ENCODE measurements around the gene MAFB.

Gene MAFB

GRCh38 chr20:40655451-40655850, 33.6 kb downstream of the MAFB start:
- no peak for DNase-seq (ENCODE audit: low spot score)

DNA sequence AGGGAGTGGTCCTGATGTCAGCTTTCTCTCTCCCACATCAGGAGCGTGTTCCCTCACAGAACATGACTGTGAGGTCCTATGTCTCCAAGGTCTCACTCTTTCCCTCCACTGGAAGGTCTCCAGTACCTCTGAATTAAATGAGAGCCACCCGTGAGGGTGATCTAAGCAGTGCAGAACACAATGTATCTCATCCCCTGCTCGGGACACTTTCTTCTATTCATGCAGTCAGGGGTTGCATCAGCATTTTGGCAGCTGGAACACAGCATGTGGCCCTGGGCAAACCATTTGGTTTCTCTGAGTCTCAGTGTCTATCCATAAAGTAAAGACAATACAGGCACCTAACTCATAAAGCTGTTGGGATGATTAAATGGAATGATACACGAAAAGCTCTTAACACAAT, 34.2 kb downstream of the MAFB start:
- DNase-seq (ENCODE audit: low spot score) = no peak

DNA sequence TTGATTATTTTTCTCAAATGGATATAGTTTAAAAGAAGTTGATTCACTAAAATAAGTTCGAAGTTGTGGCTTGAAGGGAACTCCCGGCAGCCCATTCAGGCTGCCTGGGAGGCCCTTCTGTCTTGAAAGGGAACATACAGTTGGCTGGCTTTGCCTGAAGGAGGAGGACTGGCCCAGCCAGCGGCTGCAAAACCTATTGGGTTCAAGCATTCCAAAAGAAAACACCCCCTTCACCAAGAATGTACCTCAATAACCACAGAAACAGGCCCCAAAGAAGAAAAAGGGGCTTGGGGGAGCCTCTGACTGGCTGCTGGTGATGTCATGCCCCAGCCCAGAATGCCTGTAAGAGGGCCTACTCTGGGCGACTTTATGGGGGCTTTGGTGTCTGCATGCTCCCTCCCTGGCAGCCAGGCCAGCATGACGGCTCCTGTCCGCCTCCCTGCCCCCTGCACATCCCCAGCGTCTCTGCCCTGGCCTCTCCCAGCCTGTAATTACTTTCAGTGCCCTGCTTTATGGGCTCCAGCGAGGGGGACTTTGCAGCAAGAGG, 36.5 kb downstream of the MAFB start:
- DNase-seq (ENCODE audit: low spot score) = no peak

DNA sequence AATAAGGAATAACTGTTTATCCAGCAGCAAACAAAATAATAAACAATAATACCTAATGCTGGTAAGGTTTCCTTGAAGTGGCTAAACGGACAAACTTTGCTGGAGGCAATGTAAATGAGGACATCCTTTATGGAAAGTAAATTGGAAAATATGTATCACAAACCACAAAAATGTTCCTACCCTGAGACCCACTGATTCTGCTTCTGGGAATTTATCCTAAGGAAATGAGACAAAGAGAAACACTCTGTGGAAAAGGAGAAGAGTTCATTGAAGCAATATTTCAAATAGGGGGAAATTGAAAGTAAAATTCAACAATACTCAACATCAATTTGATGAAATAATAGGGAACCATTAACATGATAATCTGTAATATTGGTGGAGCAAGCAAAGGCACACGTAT, 37.9 kb downstream of the MAFB start:
- DNase-seq (ENCODE audit: low spot score) = no peak

DNA sequence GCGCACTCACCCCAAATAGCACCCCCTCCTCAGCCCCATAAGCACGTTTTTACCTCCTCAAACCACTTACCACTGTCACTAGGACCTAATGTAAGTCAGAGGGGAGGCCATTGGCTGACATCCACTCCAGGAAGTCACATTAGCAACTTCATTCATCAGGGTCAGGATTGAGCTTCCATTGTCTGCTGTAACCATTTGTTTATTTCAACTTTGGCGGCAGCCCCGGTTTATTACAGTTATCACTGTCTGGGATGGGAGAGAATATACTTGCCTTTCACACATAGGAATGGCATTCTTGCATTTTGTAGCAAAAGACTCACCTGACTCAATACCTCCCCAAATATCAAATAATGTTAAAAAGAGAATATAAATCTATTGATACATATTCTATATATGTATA, 38.3 kb downstream of the MAFB start:
- DNase-seq (ENCODE audit: low spot score) = no peak

DNA sequence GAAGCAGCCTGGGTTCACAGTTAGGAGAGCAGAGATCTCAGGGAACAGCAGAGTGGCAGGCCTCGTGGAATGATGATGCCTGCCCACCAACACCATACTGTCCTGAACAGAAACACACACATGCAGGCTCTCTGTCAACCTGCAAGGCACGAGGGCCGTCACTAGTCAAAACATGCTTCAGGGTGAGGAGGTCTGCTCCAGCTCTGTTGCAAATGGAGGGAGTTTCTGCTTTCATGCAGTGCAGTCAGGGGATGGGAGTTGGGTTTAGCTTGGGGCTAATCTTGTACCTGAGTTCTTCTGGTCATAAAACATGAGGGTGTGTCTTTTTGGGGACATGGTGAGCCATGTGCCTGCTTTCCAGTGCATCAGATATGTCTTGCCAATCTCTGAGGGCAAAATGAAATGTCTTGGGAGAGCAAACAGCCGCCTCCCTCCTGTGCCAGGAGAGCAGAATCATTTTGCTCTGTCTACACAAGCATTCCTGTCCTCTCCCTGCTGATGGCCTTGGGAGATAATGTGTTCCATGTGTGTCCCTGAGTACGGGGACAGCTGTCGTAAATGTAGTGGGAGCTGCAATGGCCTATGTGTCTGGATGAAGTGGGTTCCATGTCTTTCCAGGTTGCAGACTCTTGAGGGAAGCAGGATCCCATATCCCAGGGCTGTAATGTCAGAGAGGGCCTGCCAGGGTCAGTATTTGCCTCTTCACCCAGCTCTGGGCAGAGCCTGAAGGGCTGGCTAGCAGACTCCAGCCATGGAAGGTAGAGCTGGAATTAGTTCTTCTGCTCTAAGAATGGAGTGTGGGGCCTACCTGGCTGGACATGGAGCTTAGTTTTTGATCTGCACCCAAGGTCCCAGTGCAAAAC, 40.6 kb downstream of the MAFB start:
- no peak for DNase-seq (ENCODE audit: low spot score)

GRCh38 chr20:40646813-40647212, 42.2 kb downstream of the MAFB start:
- DNase-seq (ENCODE audit: low spot score) = no peak

DNA sequence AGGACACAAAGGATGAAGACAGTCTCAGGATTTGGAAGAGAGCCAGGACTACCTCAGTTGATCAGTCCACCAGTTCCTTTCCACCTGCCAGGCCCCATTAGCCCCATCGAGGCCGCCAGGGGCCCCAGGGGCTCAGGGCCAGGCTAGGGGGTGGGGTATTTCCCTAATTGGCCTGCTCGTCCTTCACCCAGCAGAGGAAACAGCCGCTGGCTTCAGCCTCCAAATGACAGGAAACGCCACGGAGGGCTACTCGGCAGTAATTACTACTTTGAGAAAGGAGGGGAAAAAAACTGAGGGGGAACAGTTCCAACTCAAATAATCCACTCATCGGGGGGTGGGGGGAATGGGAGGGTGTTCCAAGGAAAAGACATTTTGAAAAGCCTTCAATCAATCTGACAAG, 42.7 kb downstream of the MAFB start:
- no peak for DNase-seq (ENCODE audit: low spot score)

DNA sequence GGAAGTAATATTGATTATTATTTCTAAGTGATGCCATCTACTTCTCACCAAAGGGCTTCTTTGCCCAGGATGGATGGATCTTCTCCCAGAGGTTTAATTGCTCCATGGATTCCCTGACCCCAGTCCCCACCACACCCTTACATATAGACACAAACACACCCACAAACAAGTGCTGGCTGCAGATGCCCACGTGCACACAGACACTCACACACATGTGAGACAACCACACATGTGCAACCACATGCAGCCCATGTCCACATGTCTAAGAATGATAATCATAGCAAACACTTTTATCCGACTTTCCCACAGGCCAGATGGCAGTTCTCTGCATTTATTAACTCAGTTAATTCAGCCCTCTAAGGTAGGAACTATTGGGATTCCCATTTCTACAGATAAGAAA, 44.2 kb downstream of the MAFB start:
- DNase-seq (ENCODE audit: low spot score) = no peak

GRCh38 chr20:40643891-40644290, 45.1 kb downstream of the MAFB start:
- no peak for DNase-seq (ENCODE audit: low spot score)

GRCh38 chr20:40641809-40642208, 47.2 kb downstream of the MAFB start:
- DNase-seq (ENCODE audit: low spot score) = no peak

GRCh38 chr20:40641202-40641601, 47.8 kb downstream of the MAFB start:
- DNase-seq (ENCODE audit: low spot score) = no peak

GRCh38 chr20:40640667-40641066, 48.4 kb downstream of the MAFB start:
- DNase-seq (ENCODE audit: low spot score) = no peak

- no peak for DNase-seq (ENCODE audit: low spot score)
Measured at GRCh38 chr20:40639676-40640355, 49.2 kb downstream of the MAFB start.

- DNase-seq (ENCODE audit: low spot score) = no peak
Measured at GRCh38 chr20:40639132-40639531, 49.9 kb downstream of the MAFB start.

DNA sequence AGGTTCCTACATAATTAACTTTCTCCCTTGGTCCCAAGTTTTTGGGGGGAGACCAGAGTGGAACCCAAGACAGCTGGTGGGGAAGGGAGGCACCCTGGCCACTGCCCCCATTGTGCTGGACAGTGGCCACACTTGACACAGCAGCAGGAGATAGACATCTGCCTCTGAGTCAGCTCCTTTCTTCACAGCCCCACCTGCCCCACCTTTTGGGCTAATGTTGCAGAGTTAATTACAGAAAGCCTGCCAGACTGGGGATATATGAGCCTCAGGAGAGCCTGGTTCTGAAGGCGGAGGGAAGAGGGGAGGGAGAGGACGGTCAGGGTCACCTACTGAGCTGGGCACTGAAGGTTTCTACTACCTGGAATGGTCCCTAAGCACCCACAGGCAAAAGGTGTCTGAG, 50.6 kb downstream of the MAFB start:
- no peak for DNase-seq (ENCODE audit: low spot score)

DNA sequence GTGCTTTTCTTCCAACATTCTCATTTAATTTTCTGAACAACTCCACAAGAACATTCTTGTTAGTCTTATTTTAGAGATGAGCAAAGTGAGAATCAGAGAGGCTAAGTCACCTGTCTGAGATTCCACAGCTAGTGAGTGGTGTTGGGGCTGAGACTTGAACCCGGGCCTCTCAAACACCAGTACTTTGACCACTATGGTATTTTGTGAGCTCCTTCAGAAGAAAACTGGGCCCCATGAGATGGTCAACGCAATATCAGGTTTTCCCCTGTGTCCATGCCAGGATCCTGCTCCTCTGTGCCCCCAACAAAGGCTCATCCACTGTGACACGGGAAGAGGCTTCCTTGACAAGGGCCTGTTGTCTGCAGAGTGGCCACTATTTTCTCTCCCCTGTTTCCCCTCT, 51.9 kb downstream of the MAFB start:
- no peak for DNase-seq (ENCODE audit: low spot score)

- DNase-seq (ENCODE audit: low spot score) = no peak
Measured at GRCh38 chr20:40636486-40636885, 52.5 kb downstream of the MAFB start.

- DNase-seq (ENCODE audit: low spot score) = no peak
Measured at GRCh38 chr20:40635971-40636370, 53.1 kb downstream of the MAFB start.

All from AG08396 (cell line).